WI38 (cell line): ENCODE results near the gene TLK2.
A peak's percentile ranks its signal among the peaks of the same experiment; 100 is the strongest.
"Not testable (repeated sequence)": the region's sequence is repeated elsewhere in the genome, so short reads cannot be mapped to it uniquely, and the experiment has no call there.

Experiments
- H3K4me3 ChIP-seq: 2 replicates; pipeline ENCODE4 v1.5.1; 2011; ENCODE audit warnings: low read depth, mild to moderate bottlenecking, control low read depth, low read length
- TF ChIP-seq, protein P1 (sequence below): IDR thresholded peaks from 2 replicates; pipeline ENCODE4 v1.5.1; 2012; ENCODE audit warnings: low read depth, mild to moderate bottlenecking, control low read depth, low read length

The TLK2 gene

GRCh38 chr17:62478424-62478879 is at the start of gene TLK2:
TLK2 (plus strand) TSS chr17:62478825; CDS start chr17:62481126, 2,301 bp downstream.
- TF ChIP-seq, protein P1, sequence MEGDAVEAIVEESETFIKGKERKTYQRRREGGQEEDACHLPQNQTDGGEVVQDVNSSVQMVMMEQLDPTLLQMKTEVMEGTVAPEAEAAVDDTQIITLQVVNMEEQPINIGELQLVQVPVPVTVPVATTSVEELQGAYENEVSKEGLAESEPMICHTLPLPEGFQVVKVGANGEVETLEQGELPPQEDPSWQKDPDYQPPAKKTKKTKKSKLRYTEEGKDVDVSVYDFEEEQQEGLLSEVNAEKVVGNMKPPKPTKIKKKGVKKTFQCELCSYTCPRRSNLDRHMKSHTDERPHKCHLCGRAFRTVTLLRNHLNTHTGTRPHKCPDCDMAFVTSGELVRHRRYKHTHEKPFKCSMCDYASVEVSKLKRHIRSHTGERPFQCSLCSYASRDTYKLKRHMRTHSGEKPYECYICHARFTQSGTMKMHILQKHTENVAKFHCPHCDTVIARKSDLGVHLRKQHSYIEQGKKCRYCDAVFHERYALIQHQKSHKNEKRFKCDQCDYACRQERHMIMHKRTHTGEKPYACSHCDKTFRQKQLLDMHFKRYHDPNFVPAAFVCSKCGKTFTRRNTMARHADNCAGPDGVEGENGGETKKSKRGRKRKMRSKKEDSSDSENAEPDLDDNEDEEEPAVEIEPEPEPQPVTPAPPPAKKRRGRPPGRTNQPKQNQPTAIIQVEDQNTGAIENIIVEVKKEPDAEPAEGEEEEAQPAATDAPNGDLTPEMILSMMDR = no peak
- H3K4me3 ChIP-seq = peak within 1 kb of the TSS; percentile 73

GRCh38 chr17:62435251-62435650 is 43.4 kb upstream of the TLK2 start:
- H3K4me3 ChIP-seq = not testable (repeated sequence)

DNA sequence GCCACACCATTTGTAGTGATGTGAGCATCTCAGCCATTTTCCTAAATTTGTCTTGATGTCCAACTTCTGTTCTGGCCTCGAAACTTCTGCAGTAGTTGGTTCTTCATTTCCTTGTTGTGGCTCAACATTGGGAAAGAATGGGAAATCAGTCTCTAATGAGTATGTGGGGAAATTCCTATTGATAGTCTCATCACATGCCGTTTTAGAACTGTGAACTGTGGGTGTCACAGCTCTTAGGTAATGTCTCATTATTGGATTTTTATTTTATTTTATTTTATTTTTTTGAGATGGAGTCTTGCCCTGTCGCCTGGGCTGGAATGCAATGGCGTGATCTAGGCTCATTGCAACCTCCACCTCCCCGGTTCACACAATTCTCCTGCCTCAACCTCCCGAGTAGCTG is 37.4 kb upstream of the TLK2 start:
- not testable (repeated sequence) for H3K4me3 ChIP-seq

GRCh38 chr17:62444063-62444462 is 34.6 kb upstream of the TLK2 start:
- TF ChIP-seq, protein P1 = no peak
- H3K4me3 ChIP-seq = no peak overlapping the region

DNA sequence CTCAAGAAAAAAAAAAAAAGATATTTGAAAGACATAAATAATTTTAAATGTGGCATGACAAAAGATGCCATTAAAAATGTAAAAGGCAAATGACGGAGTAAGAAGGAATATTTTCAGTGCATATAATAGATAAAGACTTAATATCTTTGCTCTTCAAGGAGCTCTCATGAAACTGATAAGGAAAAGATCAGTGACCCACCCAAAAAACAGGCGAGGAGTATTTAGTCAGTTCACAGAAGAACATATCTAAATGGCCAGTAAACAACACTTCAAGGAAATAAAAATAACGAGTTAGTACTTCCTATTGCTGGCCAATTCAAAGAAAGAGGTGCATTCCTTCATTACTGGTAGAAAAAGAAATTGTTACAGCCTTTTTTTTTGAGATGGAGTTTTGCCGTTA is 32.8 kb upstream of the TLK2 start:
- H3K4me3 ChIP-seq = not testable (repeated sequence)

GRCh38 chr17:62452195-62452594 is 26.4 kb upstream of the TLK2 start:
- H3K4me3 ChIP-seq = not testable (repeated sequence)

DNA sequence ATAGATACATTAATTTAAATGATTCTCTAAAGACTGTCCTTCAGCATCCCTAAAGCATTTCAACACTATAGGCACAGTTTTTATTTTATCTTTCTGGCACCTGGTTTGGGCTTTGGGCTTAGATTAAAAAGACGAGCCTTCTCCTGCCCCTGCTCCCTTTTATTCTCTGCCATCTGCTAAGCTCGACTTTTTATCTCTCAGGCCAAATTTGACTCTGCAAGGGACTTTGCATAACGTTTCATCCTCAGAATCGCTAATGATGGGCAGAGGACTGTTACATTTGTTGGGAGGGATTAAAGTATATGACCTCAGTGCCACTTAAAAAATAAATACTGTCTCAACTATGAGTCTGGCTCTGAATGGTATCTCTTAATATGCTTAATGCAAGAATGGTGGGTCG is 25.6 kb upstream of the TLK2 start:
- H3K4me3 ChIP-seq = not testable (repeated sequence)

GRCh38 chr17:62453656-62454055 is 25.0 kb upstream of the TLK2 start:
- not testable (repeated sequence) for H3K4me3 ChIP-seq

GRCh38 chr17:62454111-62454510 is 24.5 kb upstream of the TLK2 start:
- H3K4me3 ChIP-seq = not testable (repeated sequence)

DNA sequence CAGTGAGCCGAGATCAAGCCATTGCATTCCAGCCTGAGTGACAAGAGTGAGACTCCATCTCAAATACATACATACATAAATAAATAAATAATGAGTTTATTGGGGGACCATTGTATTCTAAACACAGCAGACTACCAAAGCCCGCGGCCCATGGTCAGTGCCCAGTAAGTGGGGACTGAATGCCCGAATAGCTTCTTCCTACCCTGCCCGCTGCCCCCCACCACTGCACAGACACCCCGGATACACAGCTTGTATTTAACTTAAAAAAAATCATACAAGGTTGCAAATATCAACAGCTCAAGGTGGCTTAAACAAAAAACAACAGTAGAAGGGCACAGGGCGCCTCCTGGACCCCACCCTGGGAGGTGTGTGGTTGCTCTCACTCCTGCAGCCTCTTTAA is 22.6 kb upstream of the TLK2 start:
- TF ChIP-seq, protein P1 = no peak
- no peak overlapping the region for H3K4me3 ChIP-seq

DNA sequence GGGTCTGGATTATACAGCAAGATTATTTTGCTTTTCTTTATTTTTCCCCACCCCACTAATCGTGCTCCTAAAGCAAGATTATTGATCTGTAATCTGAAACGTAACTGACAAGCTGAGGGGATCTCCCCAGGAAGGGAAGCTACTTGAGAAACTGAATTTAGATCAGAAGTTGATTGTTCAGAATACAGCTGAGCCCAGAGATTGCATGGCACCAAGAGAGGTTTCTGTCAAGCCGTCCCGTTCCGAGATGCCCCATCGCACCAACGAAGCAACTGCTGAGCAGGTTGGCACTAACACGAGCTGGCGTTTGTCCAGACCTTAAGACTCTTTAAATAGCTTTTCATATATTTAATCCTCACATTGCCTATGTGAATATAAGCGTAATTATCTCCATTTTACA is 20.1 kb upstream of the TLK2 start:
- H3K4me3 ChIP-seq = not testable (repeated sequence)

DNA sequence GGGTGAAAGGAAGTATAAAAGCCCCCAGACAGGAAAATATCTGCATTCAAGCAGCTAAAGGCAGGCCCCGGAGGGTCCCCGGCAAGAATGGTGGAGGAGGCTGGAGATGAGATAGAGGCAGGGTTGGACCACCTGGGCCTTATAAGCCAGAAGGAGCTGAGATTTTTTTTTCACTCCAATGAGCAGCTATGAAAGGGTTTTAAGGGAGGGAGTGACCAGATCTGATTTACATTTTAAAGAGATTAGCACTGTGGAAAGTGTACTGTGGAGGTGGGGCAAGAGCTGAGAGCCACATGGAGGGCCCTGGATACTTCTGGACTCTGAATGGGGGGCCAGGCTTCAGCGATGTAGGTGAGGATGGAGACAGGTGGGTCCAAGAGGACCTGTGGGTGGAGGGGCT is 14.2 kb upstream of the TLK2 start:
- not testable (repeated sequence) for H3K4me3 ChIP-seq

DNA sequence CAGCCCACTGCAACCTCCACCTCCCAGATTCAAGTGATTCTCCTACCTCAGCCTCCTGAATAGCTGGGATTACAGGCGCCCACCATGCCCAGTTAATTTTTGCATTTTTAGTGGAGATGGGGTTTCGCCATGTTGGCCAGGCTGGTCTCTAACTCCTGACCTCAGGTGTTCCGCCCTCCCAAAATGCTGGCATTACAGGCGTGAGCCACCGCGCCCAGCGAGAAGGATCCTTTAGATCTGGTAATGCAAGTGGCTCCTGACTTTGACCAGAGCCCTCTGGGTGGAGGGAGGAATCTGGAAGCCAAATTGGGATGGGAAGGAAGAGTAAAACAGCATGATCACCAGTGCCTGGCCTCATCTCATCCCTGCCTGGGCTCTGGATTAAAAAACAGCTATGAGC is 13.4 kb upstream of the TLK2 start:
- H3K4me3 ChIP-seq = not testable (repeated sequence)

DNA sequence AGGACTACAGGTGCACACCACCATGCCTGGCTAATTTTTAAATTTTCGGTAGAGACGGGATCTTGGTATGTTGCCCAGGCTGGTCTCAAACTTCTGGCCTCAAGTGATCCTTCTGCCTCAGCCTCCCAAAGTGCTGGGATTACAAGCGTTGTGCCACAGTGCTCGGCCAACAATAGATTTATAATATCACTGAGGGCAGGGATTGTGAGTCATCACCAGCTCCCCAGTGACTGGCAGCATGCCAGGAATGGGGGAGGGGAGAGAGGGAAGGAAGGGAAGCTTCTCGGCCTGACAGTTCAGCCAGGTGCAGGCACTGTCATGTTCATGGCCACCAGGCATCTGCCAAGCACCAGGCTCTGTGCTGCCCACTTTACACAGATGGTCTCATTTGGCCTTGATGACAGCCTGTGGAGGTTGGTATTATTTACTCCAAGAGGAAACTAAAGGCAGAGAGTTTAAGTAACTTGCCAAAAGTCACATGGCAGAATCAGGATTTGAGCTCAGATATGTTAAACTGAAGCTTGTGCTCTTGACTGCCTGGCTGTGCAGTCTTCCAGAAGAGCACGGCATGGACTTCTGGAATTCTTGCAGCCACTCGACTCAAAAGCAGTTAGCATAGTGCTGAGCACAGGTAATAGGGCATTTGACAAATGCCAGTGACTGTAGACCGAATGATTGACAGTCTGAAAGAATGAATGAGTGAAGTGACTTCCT is 7.8 kb upstream of the TLK2 start:
- not testable (repeated sequence) for H3K4me3 ChIP-seq

DNA sequence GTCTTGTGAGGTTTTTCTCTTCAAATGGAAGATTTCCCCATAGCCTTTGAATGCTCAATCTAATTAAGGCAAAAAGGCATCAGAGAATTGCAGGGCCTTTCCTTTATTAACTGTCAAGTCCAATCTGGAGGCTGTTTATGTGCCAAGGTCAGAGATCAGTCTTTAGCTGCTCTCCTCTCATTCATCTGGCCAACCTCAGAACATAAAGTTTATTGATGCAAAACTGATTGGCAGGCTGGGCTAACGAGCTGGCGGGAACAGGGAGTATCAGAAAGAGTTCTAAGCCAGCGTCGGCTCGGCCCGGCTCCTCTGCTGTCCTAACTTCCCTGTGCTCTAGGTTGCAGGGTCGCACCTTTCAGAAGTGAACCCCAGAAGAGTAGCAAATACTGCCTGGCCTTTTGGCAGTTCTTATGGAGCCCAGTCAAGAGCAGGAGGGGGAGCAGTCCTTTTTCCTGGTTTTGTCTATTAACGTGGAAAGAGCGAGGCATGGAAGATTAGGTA is 7.2 kb upstream of the TLK2 start:
- H3K4me3 ChIP-seq = not testable (repeated sequence)

GRCh38 chr17:62473030-62473982 is 5.3 kb upstream of the TLK2 start:
- not testable (repeated sequence) for H3K4me3 ChIP-seq

- H3K4me3 ChIP-seq = peak overlapping the region; percentile 71; the same call in 1 of the 2 replicates
Measured at GRCh38 chr17:62477111-62477510, 1.5 kb upstream of the TLK2 start.
